Loucy (cell line): ENCODE results near the gene CELF2.

Source experiments
- H2AFZ ChIP-seq: fragments of 200-600 bp; sonication (generic); 2 replicates; pipeline ENCODE4 v1.6.0; 2016; ENCODE audit warnings: antibody characterized with exemption, mild to moderate bottlenecking, low read length, moderate library complexity
- H3F3A ChIP-seq: fragments of 200-600 bp; 2 replicates; pipeline ENCODE4 v1.6.0; 2016; ENCODE audit warnings: antibody characterized with exemption, low read depth, mild to moderate bottlenecking
- H3K27me3 ChIP-seq: fragments of 200-600 bp; sonication (generic); 2 replicates; pipeline ENCODE4 v1.6.1; 2014; ENCODE audit warnings: low read length, mild to moderate bottlenecking; ENCODE audit not compliant: insufficient read depth, poor library complexity, severe bottlenecking
- H3K36me3 ChIP-seq: fragments of 200-600 bp; sonication (generic); 2 replicates; pipeline ENCODE4 v1.6.1; 2016; ENCODE audit warnings: low read length; ENCODE audit not compliant: insufficient read depth
- H3K4me1 ChIP-seq: fragments of 200-600 bp; sonication (generic); 2 replicates; pipeline ENCODE4 v1.5.1; 2014; ENCODE audit warnings: low read length, mild to moderate bottlenecking; ENCODE audit not compliant: insufficient read depth, poor library complexity, severe bottlenecking
- H3K4me2 ChIP-seq: fragments of 200-600 bp; sonication (generic); 2 replicates; pipeline ENCODE4 v1.6.0; 2014; ENCODE audit warnings: antibody characterized with exemption, low read length, low read depth, mild to moderate bottlenecking; ENCODE audit not compliant: poor library complexity, severe bottlenecking
- H3K4me3 ChIP-seq: fragments of 200-600 bp; sonication (generic); 2 replicates; pipeline ENCODE4 v1.5.1; 2014; ENCODE audit warnings: low read length, mild to moderate bottlenecking, mixed read lengths; ENCODE audit not compliant: poor library complexity, severe bottlenecking
- H3K79me2 ChIP-seq: fragments of 200-600 bp; sonication (generic); 2 replicates; pipeline ENCODE4 v1.6.1; 2014; ENCODE audit warnings: low read length; ENCODE audit not compliant: insufficient read depth
- H3K9ac ChIP-seq: fragments of 200-600 bp; sonication (generic); 2 replicates; pipeline ENCODE4 v1.6.0; 2014; ENCODE audit warnings: mild to moderate bottlenecking, low read depth, low read length, moderate library complexity; ENCODE audit not compliant: poor library complexity, severe bottlenecking
- H3K9me2 ChIP-seq: fragments of 200-600 bp; sonication (generic); replicated peaks from 2 replicates; pipeline ENCODE4 v1.6.1; 2016; ENCODE audit warnings: low read depth, low read length, mixed read lengths
- H3K9me3 ChIP-seq: fragments of 200-600 bp; sonication (generic); 2 replicates; pipeline ENCODE4 v1.6.1; 2014; ENCODE audit warnings: mild to moderate bottlenecking, antibody characterized with exemption, low read length, low read depth; ENCODE audit not compliant: insufficient read depth
- H4K20me1 ChIP-seq: fragments of 200-600 bp; sonication (generic); 2 replicates; pipeline ENCODE4 v1.6.0; 2014; ENCODE audit warnings: antibody characterized with exemption, low read length, mild to moderate bottlenecking; ENCODE audit not compliant: insufficient read depth, poor library complexity, severe bottlenecking
- EZH2phosphoT487 ChIP-seq: fragments of 200-600 bp; IDR thresholded peaks from 2 replicates; pipeline ENCODE4 v1.6.1; 2018; ENCODE audit warnings: antibody characterized with exemption, mild to moderate bottlenecking, moderate library complexity, borderline replicate concordance
- TF ChIP-seq, protein P1 (sequence below): fragments of 200-600 bp; sonication (generic); conservative IDR thresholded peaks from 2 replicates; pipeline ENCODE4 v1.5.1; 2014; ENCODE audit warnings: mild to moderate bottlenecking, antibody characterized with exemption, low read length

Gene CELF2

DNA sequence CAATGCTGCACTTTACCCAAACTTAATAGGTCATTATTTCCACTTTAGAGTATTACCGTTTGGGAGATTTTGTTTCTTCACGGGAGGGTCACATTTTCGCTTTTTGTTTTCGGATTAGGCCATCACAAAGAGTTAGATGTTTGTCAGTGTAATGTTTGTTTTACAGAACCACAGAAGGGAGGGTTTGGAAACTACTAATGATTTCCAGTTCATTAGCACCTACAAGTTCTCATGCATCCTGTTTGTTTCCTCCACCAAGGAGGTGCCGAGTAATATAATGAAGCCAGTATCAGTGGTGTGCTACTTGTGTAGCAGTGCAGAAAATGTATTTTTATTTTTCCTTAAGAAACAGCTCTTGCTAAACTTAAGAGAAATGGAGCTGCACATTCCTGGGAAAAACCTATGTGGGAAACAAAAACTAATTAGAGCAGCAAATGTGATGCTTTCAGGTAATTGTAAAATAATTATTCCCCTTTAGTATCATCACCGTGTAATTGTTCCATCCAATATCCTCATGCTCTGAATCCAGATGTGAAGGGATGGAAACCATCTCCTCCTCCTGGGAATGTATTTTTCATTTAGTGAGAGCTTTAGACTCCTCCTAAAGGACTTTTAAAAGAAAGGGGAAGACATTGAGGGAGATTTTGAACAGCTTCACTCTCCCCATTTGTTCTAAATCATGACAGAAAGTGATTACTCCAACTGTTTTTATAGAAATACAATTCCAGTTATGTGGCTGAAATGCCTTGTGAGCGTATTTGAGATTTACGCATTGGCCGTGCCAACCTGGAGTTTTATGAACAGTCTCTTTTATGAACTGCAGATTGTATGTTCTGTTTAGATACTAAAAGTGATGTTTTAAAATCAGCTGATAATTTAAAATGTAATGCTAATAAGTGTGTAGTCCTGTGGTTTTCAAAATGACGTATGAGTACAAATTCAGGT lies 5.6 kb downstream of the CELF2 start:
- Histone ChIP-seq H3K4me3 (no peak overlapping the region), H2AFZ (no peak overlapping the region), H3K9me2 (no peaks in the 10 kb centered on the region), H3K9me3 (no peaks in the 10 kb centered on the region), H3K79me2 (no peaks in the 10 kb centered on the region), H3F3A (no peaks in the 10 kb centered on the region), H3K9ac (no peak overlapping the region), H3K4me1 (no peaks in the 10 kb centered on the region), H3K36me3 (no peaks in the 10 kb centered on the region), H4K20me1 (no peaks in the 10 kb centered on the region), H3K27me3 (no peaks in the 10 kb centered on the region), H3K4me2 (no peak overlapping the region)
- no peak for TF ChIP-seq EZH2phosphoT487
- TF ChIP-seq, protein P1, sequence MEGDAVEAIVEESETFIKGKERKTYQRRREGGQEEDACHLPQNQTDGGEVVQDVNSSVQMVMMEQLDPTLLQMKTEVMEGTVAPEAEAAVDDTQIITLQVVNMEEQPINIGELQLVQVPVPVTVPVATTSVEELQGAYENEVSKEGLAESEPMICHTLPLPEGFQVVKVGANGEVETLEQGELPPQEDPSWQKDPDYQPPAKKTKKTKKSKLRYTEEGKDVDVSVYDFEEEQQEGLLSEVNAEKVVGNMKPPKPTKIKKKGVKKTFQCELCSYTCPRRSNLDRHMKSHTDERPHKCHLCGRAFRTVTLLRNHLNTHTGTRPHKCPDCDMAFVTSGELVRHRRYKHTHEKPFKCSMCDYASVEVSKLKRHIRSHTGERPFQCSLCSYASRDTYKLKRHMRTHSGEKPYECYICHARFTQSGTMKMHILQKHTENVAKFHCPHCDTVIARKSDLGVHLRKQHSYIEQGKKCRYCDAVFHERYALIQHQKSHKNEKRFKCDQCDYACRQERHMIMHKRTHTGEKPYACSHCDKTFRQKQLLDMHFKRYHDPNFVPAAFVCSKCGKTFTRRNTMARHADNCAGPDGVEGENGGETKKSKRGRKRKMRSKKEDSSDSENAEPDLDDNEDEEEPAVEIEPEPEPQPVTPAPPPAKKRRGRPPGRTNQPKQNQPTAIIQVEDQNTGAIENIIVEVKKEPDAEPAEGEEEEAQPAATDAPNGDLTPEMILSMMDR: no peak

DNA sequence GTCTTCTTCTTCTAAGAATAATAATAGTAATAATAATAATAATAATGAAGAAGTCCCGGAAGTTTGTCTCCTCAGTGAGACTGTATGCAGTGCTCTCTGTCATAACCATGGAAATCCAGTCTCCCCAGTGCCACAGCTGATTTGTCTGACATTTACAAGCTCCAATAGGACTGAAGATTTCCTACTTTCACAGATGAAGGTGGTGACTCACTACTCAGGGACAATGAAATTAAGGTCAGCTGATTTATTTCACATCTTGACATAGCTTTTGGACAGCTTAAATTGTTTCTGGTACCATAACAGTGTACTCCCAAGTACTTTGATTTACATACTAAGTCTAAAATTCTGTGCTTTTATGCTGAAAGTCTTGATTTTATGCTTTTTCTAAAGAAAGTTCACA lies 6.9 kb downstream of the CELF2 start:
- Histone ChIP-seq H3K9me2 (no peaks in the 10 kb centered on the region), H3K36me3 (no peaks in the 10 kb centered on the region), H2AFZ (no peak overlapping the region), H3K27me3 (no peaks in the 10 kb centered on the region), H3F3A (no peaks in the 10 kb centered on the region), H4K20me1 (no peaks in the 10 kb centered on the region), H3K4me2 (no peak overlapping the region), H3K9me3 (no peaks in the 10 kb centered on the region), H3K79me2 (no peaks in the 10 kb centered on the region), H3K4me3 (no peak overlapping the region), H3K4me1 (no peaks in the 10 kb centered on the region), H3K9ac (no peak overlapping the region)
- TF ChIP-seq EZH2phosphoT487: no peak
- TF ChIP-seq, protein P1: no peak

DNA sequence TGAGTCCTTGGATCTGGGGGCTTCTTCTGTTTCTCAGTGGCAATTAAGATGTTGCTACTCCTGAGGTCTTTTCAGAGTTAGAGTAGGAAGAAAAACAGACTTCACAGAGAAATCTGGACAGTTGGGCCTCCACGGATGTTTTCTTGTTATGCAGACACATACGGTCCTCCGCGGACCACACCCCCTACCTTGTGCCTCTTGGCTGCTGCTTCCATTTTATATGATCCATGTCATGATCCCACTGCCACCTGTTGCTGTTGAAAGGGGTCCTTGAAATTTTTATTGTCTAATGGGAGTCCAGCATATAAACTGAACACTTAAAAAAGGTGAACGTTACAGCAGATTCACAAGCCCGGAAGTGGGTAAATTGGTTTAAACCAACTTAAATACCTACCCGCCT lies 8.3 kb downstream of the CELF2 start:
- Histone ChIP-seq H3K9me2 (no peaks in the 10 kb centered on the region), H3K79me2 (no peaks in the 10 kb centered on the region), H3K9me3 (no peaks in the 10 kb centered on the region), H3F3A (no peaks in the 10 kb centered on the region), H3K27me3 (no peaks in the 10 kb centered on the region), H3K9ac (no peak overlapping the region), H4K20me1 (no peaks in the 10 kb centered on the region), H3K4me3 (no peak overlapping the region), H2AFZ (no peak overlapping the region), H3K4me2 (no peak overlapping the region), H3K36me3 (no peaks in the 10 kb centered on the region), H3K4me1 (no peaks in the 10 kb centered on the region)
- TF ChIP-seq, protein P1: no peak
- TF ChIP-seq EZH2phosphoT487: no peak
